Astrocyte (in vitro differentiated cells and primary cell): ENCODE results near the gene ZBTB38.

Experiments
- CTCF ChIP-seq: IDR thresholded peaks from 2 replicates; pipeline ENCODE4 v1.5.1; 2011; ENCODE audit warnings: low read depth, mild to moderate bottlenecking, inconsistent platforms, low read length, moderate library complexity; ENCODE audit not compliant: insufficient read depth
- EZH2 ChIP-seq: IDR thresholded peaks from 2 replicates; pipeline ENCODE4 v1.6.1; 2012; ENCODE audit warnings: mild to moderate bottlenecking, low read length, inconsistent platforms; ENCODE audit not compliant: insufficient read depth

GRCh38 chr3:141366285-141367037 lies 1.8 kb upstream of the ZBTB38 start:
- TF ChIP-seq CTCF, result peak; percentile 31
- no peak for TF ChIP-seq EZH2
